ENCODE data around the gene ZNF675. TPM values are rescaled to one million over a fixed set of nuclear protein-coding genes. Genes with fewer than 3 reads are reported as not detected.
"Not testable (repeated sequence)": the region's sequence is repeated elsewhere in the genome, so short reads cannot be mapped to it uniquely, and the experiment has no call there.

The ZNF675 gene
- total RNA-seq, 1 experiment from 2014 or later = 19.4 TPM

GRCh38 chr19:23706657-23707056 lies 19.6 kb upstream of the ZNF675 start:
- no peaks in the 10 kb centered on the region for H3K36me3 ChIP-seq (ENCODE audit: low read depth, low read length)
- H3K9ac ChIP-seq (ENCODE audit: low read length) = no peak overlapping the region
- ChIA-PET POLR2A (ENCODE audit: unreplicated experiment) (no interaction called here), CTCF (no interaction called here)
- no peaks in the 10 kb centered on the region for H3K27me3 ChIP-seq (ENCODE audit: low read length)
- intact Hi-C loops (cut with micrococcal nuclease) = no loop called here
- no peaks in the 10 kb centered on the region for H3K79me2 ChIP-seq (ENCODE audit: low read length)
- H3K9me2 ChIP-seq (replicated peaks; ENCODE audit: low read length) = no peaks in the 10 kb centered on the region
- no peak overlapping the region for H3K27ac ChIP-seq (ENCODE audit: low read length)
- no peak overlapping the region for H3K4me3 ChIP-seq (ENCODE audit: low read length)
- no peaks in the 10 kb centered on the region for H4K20me1 ChIP-seq (ENCODE audit: low read length)
- no TSS peak for BruUV-seq (replicated peaks)
- no peaks in the 10 kb centered on the region for H3K4me1 ChIP-seq (ENCODE audit: insufficient read depth, low read length)
- peaks cover 5% of the 10 kb centered on the region; the same call in 1 of the 2 replicates for H3K9me3 ChIP-seq (ENCODE audit: low read length)
- ATAC-seq (no peak), DNase-seq (no peak)
- H2AFZ ChIP-seq (ENCODE audit: low read length) = no peak overlapping the region
- H3F3A ChIP-seq (ENCODE audit: low read length, unreplicated experiment) = no peaks in the 10 kb centered on the region
- TF ChIP-seq CTCF (conservative IDR thresholded peaks at IDR 0.05; ENCODE audit: low read depth, low read length) = no peak
- H3K4me2 ChIP-seq (ENCODE audit: low read length) = no peak overlapping the region

DNA sequence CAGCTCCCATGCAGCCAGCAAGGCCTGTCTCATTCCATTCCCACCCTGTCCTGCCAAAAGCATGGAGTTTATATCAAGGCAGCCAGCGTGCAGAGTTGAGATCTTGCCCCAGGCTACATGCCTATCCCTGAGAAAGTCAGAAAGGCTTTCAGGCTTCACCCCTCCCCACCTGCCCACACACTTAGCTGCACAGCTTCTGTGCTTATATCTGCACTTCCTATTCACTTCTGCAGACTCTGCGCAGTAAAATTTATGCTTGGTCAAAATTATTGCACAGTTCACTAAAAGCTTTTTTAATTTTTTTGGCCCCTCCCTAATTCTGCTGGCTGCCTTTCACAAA lies 12.5 kb upstream of the ZNF675 start:
- H3K27me3 ChIP-seq (ENCODE audit: low read length) = no peaks in the 10 kb centered on the region
- H3K9me3 ChIP-seq (ENCODE audit: low read length) = no peaks in the 10 kb centered on the region; the same call in 1 of the 2 replicates
- no peaks in the 10 kb centered on the region for H4K20me1 ChIP-seq (ENCODE audit: low read length)
- H3K4me3 ChIP-seq (ENCODE audit: low read length) = no peak overlapping the region
- no peaks in the 10 kb centered on the region for H3K9me2 ChIP-seq (replicated peaks; ENCODE audit: low read length)
- H3K9ac ChIP-seq (ENCODE audit: low read length) = no peak overlapping the region
- intact Hi-C loops (cut with micrococcal nuclease) = no loop called here
- POLR2A ChIA-PET (ENCODE audit: unreplicated experiment) = no interaction called here
- peaks cover 6% of the 10 kb centered on the region; the same call in 1 of the 2 replicates for H3K4me1 ChIP-seq (ENCODE audit: insufficient read depth, low read length)
- H3F3A ChIP-seq (ENCODE audit: low read length, unreplicated experiment) = no peaks in the 10 kb centered on the region
- no peak for TF ChIP-seq EZH2 (IDR thresholded peaks at IDR 0.05; ENCODE audit: low read length, unreplicated experiment)
- TF ChIP-seq EZH2phosphoT487 (IDR thresholded peaks at IDR 0.05; ENCODE audit: borderline replicate concordance, low read length) = no peak
- no peak for TF ChIP-seq CTCF (conservative IDR thresholded peaks at IDR 0.05; ENCODE audit: low read depth, low read length)
- DNase-seq (peak; percentile 34), ATAC-seq (peak; percentile 49)
- no peak overlapping the region for H3K4me2 ChIP-seq (ENCODE audit: low read length)
- no peaks in the 10 kb centered on the region for H3K79me2 ChIP-seq (ENCODE audit: low read length)
- BruUV-seq (replicated peaks) = no TSS peak
- H2AFZ ChIP-seq (ENCODE audit: low read length) = no peak overlapping the region
- H3K36me3 ChIP-seq (ENCODE audit: low read depth, low read length) = no peaks in the 10 kb centered on the region
- H3K27ac ChIP-seq (ENCODE audit: low read length) = peak overlapping the region; percentile 43
- CTCF ChIA-PET = no interaction called here

DNA sequence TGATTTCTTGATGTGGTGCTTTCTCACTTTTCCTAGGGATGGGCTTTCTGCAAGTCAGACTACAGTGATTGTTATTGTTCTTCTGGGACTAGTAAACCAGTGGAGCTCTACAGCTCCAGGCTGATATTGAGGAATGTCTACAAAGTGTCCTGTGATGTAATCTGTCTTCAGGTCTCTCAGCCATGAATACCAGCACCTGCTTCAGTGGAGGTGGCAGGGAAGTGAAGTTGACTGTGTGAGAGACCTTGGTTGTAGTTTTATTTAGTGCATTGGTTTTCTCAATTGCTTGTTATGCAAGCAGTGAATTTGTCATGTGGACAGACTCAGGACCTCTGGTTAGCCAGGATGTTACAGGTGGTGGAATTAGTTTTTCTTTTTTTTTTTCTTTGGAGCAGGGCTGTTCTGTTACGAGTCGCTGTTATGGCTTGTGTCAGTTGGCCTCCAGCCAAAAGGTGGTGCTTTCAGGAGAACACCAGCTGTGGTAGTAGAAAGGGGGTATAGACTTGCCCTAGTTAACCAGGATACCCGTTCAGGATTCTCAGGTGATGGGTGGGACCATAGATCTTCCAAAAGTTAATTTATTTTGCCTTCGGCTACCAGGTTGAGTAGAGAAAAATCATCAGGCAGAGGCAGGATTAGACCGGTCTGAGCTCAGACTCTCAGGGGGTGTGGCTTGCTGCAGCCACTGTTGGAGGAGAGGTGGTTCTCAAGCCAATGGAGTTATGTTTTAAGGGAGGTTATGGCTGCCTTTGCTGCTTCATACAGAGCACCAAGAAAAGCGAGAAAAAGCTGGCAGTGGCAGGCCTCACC lies 11.9 kb upstream of the ZNF675 start:
- no peaks in the 10 kb centered on the region for H3K9me2 ChIP-seq (replicated peaks; ENCODE audit: low read length)
- peak overlapping the region; percentile 43 for H3K27ac ChIP-seq (ENCODE audit: low read length)
- ATAC-seq (peak; percentile 37), DNase-seq (peak; percentile 43)
- no peak overlapping the region for H3K4me2 ChIP-seq (ENCODE audit: low read length)
- H3K9ac ChIP-seq (ENCODE audit: low read length) = no peak overlapping the region
- H3K27me3 ChIP-seq (ENCODE audit: low read length) = no peaks in the 10 kb centered on the region
- TF ChIP-seq EZH2phosphoT487 (IDR thresholded peaks at IDR 0.05; ENCODE audit: borderline replicate concordance, low read length) (no peak), EZH2 (IDR thresholded peaks at IDR 0.05; ENCODE audit: low read length, unreplicated experiment) (no peak), CTCF (conservative IDR thresholded peaks at IDR 0.05; ENCODE audit: low read depth, low read length) (no peak)
- no peaks in the 10 kb centered on the region; the same call in 1 of the 2 replicates for H3K9me3 ChIP-seq (ENCODE audit: low read length)
- H3K4me1 ChIP-seq (ENCODE audit: insufficient read depth, low read length) = peaks cover 6% of the 10 kb centered on the region; the same call in 1 of the 2 replicates
- H3K4me3 ChIP-seq (ENCODE audit: low read length) = no peak overlapping the region
- no peaks in the 10 kb centered on the region for H4K20me1 ChIP-seq (ENCODE audit: low read length)
- H3K36me3 ChIP-seq (ENCODE audit: low read depth, low read length) = no peaks in the 10 kb centered on the region
- H3K79me2 ChIP-seq (ENCODE audit: low read length) = no peaks in the 10 kb centered on the region
- POLR2A ChIA-PET (ENCODE audit: unreplicated experiment) = no interaction called here
- no peak overlapping the region for H2AFZ ChIP-seq (ENCODE audit: low read length)
- no peaks in the 10 kb centered on the region for H3F3A ChIP-seq (ENCODE audit: low read length, unreplicated experiment)
- no TSS peak for BruUV-seq (replicated peaks)
- CTCF ChIA-PET = no interaction called here
- intact Hi-C loops (cut with micrococcal nuclease) = no loop called here

GRCh38 chr19:23692937-23693336 lies 5.9 kb upstream of the ZNF675 start:
- POLR2A ChIA-PET (ENCODE audit: unreplicated experiment); ATAC-seq; intact Hi-C loops (cut with micrococcal nuclease): not testable (repeated sequence)

More at GRCh38 chr19:23692937-23693336, 5.9 kb upstream of the ZNF675 start:
- H3K4me1 ChIP-seq (ENCODE audit: insufficient read depth, low read length); BruUV-seq (replicated peaks); H3K9me2 ChIP-seq (replicated peaks; ENCODE audit: low read length); H2AFZ ChIP-seq (ENCODE audit: low read length); H3K79me2 ChIP-seq (ENCODE audit: low read length); H3K9ac ChIP-seq (ENCODE audit: low read length); H3K4me3 ChIP-seq (ENCODE audit: low read length); H3K27me3 ChIP-seq (ENCODE audit: low read length); H3K36me3 ChIP-seq (ENCODE audit: low read depth, low read length); H4K20me1 ChIP-seq (ENCODE audit: low read length); CTCF ChIA-PET; H3F3A ChIP-seq (ENCODE audit: low read length, unreplicated experiment); DNase-seq; H3K4me2 ChIP-seq (ENCODE audit: low read length); H3K9me3 ChIP-seq (ENCODE audit: low read length); H3K27ac ChIP-seq (ENCODE audit: low read length): not testable (repeated sequence)
